ENCODE measurements around the gene PRPS1. TPM values are rescaled to one million over a fixed set of nuclear protein-coding genes. Genes with fewer than 3 reads are reported as not detected.

Gene PRPS1
- polyA plus RNA-seq, 3 donors: 10.4 to 11.8 (median 11.4) TPM

DNA sequence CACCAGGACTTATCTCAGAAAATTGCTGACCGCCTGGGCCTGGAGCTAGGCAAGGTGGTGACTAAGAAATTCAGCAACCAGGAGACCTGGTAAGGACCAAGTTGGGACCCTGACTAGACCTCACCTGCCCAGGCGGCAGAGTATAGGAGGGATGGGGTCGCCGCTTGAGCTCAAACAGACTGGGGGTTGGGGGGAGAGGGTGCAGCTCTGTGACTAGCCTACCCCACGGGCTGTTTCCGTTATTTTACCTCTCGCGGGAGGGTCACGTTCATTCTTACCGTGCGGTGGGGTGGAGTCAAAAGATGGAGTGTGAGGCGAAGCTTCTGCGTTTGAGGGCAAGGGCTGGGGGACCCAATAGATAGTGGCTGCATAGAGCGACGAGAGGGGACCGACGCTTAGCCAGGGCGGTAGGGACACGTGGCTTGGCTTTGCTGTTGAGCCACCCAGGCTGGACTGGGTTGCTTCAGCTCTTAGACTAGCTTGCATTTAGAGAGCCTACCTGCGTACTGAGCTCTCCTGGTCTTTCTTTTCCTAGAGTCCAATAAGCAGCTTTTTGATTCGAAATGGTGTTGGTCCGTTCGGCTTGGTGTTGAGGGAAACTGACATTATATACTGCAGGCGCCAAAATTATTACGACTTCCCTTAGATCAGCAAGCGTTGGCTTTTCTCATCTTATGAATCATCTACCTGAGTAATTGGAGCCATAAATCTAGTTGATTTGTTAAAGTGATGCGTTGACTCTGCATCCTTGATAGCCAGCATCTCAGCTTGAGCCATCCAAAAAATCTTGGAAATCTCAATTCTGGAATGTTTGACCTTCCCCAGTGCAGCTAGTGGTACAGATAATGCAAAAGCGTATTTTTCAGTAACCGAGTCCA lies 591 bp downstream of the PRPS1 start:
- peaks cover 0 to 6% (median 0%) of the 10 kb centered on the region in 7 donors for H3K9me3 Mint-ChIP-seq
- peaks cover 0 to 2% (median 0%) of the 10 kb centered on the region in 3 donors for H3K27me3 Mint-ChIP-seq (ENCODE audit: low read depth in 3 of 3)
- peaks cover 21% of the 10 kb centered on the region for H3K4me1 Mint-ChIP-seq
- H3K4me3 ChIP-seq (replicated peaks in 1 of 3; ENCODE audit: low read depth in 2 of 3, low read length in 3 of 3): peak overlapping the region; percentile 61 to 85 (median 76)
- 0% methylated on average over 2 of the region's 29 CpGs for WGBS (ENCODE audit: insufficient coverage)
- DNase-seq: peak; percentile 5 to 14 (median 8)
- intact Hi-C loops (cut with micrococcal nuclease): no loop called here
- no peaks in the 10 kb centered on the region for H3K9me3 ChIP-seq (replicated peaks in 1 of 2; ENCODE audit: control insufficient read depth in 1 of 2, insufficient read depth in 1 of 2, low read length in 2 of 2)
- H3K27ac Mint-ChIP-seq: peak overlapping the region; percentile 77 to 91 (median 87)
- no peaks in the 10 kb centered on the region for H3K36me3 Mint-ChIP-seq
- H3K9ac ChIP-seq (ENCODE audit: insufficient read depth, low read length, poor library complexity, severe bottlenecking): peak overlapping the region; percentile 65
- TF ChIP-seq, protein P1, sequence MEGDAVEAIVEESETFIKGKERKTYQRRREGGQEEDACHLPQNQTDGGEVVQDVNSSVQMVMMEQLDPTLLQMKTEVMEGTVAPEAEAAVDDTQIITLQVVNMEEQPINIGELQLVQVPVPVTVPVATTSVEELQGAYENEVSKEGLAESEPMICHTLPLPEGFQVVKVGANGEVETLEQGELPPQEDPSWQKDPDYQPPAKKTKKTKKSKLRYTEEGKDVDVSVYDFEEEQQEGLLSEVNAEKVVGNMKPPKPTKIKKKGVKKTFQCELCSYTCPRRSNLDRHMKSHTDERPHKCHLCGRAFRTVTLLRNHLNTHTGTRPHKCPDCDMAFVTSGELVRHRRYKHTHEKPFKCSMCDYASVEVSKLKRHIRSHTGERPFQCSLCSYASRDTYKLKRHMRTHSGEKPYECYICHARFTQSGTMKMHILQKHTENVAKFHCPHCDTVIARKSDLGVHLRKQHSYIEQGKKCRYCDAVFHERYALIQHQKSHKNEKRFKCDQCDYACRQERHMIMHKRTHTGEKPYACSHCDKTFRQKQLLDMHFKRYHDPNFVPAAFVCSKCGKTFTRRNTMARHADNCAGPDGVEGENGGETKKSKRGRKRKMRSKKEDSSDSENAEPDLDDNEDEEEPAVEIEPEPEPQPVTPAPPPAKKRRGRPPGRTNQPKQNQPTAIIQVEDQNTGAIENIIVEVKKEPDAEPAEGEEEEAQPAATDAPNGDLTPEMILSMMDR (IDR thresholded peaks at IDR 0.05): no peak
- no peaks in the 10 kb centered on the region for H4K20me1 ChIP-seq (ENCODE audit: insufficient read depth, low read length)
- peak overlapping the region; percentile 89 for H2AFZ ChIP-seq (ENCODE audit: insufficient read depth, low read depth, low read length, poor library complexity, severe bottlenecking)
- no peaks in the 10 kb centered on the region for H3K27me3 ChIP-seq (ENCODE audit: control insufficient read depth in 2 of 2, insufficient read depth in 2 of 2, low read length in 2 of 2)
- H3K4me2 ChIP-seq (replicated peaks; ENCODE audit: extremely low read depth, low read length, poor library complexity, severe bottlenecking): peak overlapping the region; percentile 79
- H3K27ac ChIP-seq (ENCODE audit: low read depth in 1 of 2, low read length in 2 of 2): peak overlapping the region in 1 of 2 donors; percentile 78
- no peaks in the 10 kb centered on the region for H3K36me3 ChIP-seq (replicated peaks in 1 of 2; ENCODE audit: control insufficient read depth in 1 of 2, insufficient read depth in 2 of 2, low read length in 2 of 2)
- peak overlapping the region; percentile 91 to 92 for H3K4me3 Mint-ChIP-seq
- H3K4me1 ChIP-seq (ENCODE audit: control insufficient read depth in 1 of 2, insufficient read depth in 2 of 2, low read length in 2 of 2): peaks cover 17 to 20% of the 10 kb centered on the region in 2 donors
- peaks cover 23% of the 10 kb centered on the region for H3K79me2 ChIP-seq (ENCODE audit: insufficient read depth, low read length)

DNA sequence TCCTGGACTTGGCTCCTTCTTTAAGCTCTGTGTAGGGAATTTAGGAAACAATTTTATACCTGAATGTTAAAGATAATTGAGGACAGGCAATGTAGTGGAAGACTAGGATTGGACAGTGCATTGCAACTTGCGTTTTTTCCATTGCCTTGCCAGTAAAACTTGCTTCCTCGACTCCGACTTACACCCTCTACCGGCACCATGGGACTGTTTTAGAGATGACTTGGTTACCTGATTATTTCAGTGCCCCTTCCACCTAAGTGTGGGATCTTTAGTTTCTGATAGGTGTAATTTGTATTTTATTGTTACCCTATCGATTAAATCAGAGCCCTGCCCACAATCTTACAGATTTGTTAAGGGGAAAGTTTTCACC lies 1.2 kb downstream of the PRPS1 start:
- peaks cover 0 to 6% (median 0%) of the 10 kb centered on the region in 7 donors for H3K9me3 Mint-ChIP-seq
- DNase-seq: no peak
- peak overlapping the region; percentile 89 for H2AFZ ChIP-seq (ENCODE audit: insufficient read depth, low read depth, low read length, poor library complexity, severe bottlenecking)
- peak overlapping the region; percentile 79 for H3K4me2 ChIP-seq (replicated peaks; ENCODE audit: extremely low read depth, low read length, poor library complexity, severe bottlenecking)
- peaks cover 21% of the 10 kb centered on the region for H3K4me1 Mint-ChIP-seq
- H3K27ac ChIP-seq (ENCODE audit: low read depth in 1 of 2, low read length in 2 of 2): no peak overlapping the region
- peaks cover 17 to 20% of the 10 kb centered on the region in 2 donors for H3K4me1 ChIP-seq (ENCODE audit: control insufficient read depth in 1 of 2, insufficient read depth in 2 of 2, low read length in 2 of 2)
- TF ChIP-seq, protein P1 (IDR thresholded peaks at IDR 0.05): no peak
- peak overlapping the region; percentile 91 to 92 for H3K4me3 Mint-ChIP-seq
- no peaks in the 10 kb centered on the region for H4K20me1 ChIP-seq (ENCODE audit: insufficient read depth, low read length)
- H3K27me3 Mint-ChIP-seq (ENCODE audit: low read depth in 3 of 3): peaks cover 0 to 2% (median 0%) of the 10 kb centered on the region in 3 donors
- intact Hi-C loops (cut with micrococcal nuclease): no loop called here
- H3K27me3 ChIP-seq (ENCODE audit: control insufficient read depth in 2 of 2, insufficient read depth in 2 of 2, low read length in 2 of 2): no peaks in the 10 kb centered on the region
- H3K36me3 ChIP-seq (replicated peaks in 1 of 2; ENCODE audit: control insufficient read depth in 1 of 2, insufficient read depth in 2 of 2, low read length in 2 of 2): no peaks in the 10 kb centered on the region
- H3K27ac Mint-ChIP-seq: no peak overlapping the region
- peaks cover 23% of the 10 kb centered on the region for H3K79me2 ChIP-seq (ENCODE audit: insufficient read depth, low read length)
- H3K9me3 ChIP-seq (replicated peaks in 1 of 2; ENCODE audit: control insufficient read depth in 1 of 2, insufficient read depth in 1 of 2, low read length in 2 of 2): no peaks in the 10 kb centered on the region
- no peak overlapping the region for H3K9ac ChIP-seq (ENCODE audit: insufficient read depth, low read length, poor library complexity, severe bottlenecking)
- no peaks in the 10 kb centered on the region for H3K36me3 Mint-ChIP-seq
- no CpG with 5 or more reads among the region's 5 CpGs for WGBS (ENCODE audit: insufficient coverage)
- peak overlapping the region in 1 of 3 experiments; percentile 85 for H3K4me3 ChIP-seq (replicated peaks in 1 of 3; ENCODE audit: low read depth in 2 of 3, low read length in 3 of 3)

All from CD14-positive monocyte (primary cell).